ENCODE results near the gene CRYBG1. TPM values are rescaled to one million over a fixed set of nuclear protein-coding genes. Genes with fewer than 3 reads are reported as not detected.

CRYBG1 gene
- total RNA-seq, 2 donors from 2014 or later = 2.5 to 2.7 TPM

DNA sequence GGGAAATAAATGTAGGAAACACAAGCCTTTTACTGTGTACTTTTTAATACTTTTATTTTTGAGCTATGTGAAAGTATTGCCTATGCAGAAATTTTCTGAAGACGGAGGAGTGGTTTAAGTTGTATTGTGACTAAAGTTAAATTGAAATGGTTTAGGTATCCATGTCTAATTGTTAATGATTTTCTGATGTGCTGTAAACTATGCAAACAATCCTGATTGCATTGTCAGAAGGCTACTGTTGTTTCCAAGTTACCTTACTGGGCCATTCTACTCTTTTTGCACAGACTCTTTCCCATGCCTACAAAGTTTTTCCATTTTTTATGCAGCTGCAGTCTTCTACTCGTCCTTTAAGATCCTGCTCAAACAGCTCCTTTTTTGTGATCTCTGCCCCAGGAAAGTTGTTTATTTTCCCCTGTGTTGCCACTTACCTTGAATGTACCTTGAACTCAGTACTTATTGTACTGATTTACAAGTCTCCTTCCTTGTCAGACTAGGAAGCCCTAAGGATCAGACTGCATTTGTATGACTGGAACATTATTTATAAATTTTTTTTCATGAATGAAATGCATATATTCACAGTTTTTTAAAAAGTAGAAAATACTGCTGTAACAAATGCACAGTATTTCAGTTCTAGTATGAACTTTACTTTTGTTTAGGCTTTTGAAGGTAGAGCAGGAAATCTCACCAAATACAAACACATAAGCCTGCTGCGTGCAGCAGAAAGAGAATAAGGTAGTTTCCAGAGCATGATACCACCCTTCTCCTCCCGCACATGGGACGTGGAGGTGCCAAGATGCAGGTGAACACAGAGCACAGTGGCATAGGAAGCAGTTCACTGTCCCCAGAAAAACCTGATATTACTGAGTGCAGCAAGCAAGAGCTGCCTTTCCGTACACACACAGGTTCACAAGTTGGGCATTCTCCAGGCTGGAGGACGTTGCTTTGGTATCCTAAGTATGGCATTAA lies 97.8 kb downstream of the CRYBG1 start:
- Histone ChIP-seq H3K4me3 (ENCODE audit: low read length) (no peak overlapping the region), H3K4me1 (ENCODE audit: control insufficient read depth, insufficient read depth, low read length) (no peaks in the 10 kb centered on the region), H3K27me3 (ENCODE audit: control insufficient read depth, insufficient read depth, low read length, poor library complexity, severe bottlenecking) (no peaks in the 10 kb centered on the region), H3K36me3 (ENCODE audit: control insufficient read depth, insufficient read depth, low read length) (no peaks in the 10 kb centered on the region), H3K9ac (ENCODE audit: extremely low read depth, low read length, poor library complexity, severe bottlenecking) (no peak overlapping the region), H3K27ac (ENCODE audit: low read depth, low read length) (no peak overlapping the region), H3K9me3 (ENCODE audit: control insufficient read depth, low read length) (no peaks in the 10 kb centered on the region)
- no peak overlapping the region for H3K4me3 Mint-ChIP-seq
- WGBS, 2 experiments (ENCODE audit: insufficient coverage in 1 of 2, insufficient read length in 1 of 2) = 86 to 89% methylated on average over 5 to 7 of the region's 7 CpGs
- H3K4me1 Mint-ChIP-seq = peaks cover 2% of the 10 kb centered on the region
- no peak for DNase-seq
- no peaks in the 10 kb centered on the region for H3K27me3 Mint-ChIP-seq (ENCODE audit: insufficient read depth)
- H3K9me3 Mint-ChIP-seq = peaks cover 2% of the 10 kb centered on the region
- H3K27ac Mint-ChIP-seq = no peak overlapping the region
- no peaks in the 10 kb centered on the region for H3K36me3 Mint-ChIP-seq (ENCODE audit: low read depth)
- TF ChIP-seq, protein P1, sequence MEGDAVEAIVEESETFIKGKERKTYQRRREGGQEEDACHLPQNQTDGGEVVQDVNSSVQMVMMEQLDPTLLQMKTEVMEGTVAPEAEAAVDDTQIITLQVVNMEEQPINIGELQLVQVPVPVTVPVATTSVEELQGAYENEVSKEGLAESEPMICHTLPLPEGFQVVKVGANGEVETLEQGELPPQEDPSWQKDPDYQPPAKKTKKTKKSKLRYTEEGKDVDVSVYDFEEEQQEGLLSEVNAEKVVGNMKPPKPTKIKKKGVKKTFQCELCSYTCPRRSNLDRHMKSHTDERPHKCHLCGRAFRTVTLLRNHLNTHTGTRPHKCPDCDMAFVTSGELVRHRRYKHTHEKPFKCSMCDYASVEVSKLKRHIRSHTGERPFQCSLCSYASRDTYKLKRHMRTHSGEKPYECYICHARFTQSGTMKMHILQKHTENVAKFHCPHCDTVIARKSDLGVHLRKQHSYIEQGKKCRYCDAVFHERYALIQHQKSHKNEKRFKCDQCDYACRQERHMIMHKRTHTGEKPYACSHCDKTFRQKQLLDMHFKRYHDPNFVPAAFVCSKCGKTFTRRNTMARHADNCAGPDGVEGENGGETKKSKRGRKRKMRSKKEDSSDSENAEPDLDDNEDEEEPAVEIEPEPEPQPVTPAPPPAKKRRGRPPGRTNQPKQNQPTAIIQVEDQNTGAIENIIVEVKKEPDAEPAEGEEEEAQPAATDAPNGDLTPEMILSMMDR (conservative IDR thresholded peaks at IDR 0.05) = no peak

DNA sequence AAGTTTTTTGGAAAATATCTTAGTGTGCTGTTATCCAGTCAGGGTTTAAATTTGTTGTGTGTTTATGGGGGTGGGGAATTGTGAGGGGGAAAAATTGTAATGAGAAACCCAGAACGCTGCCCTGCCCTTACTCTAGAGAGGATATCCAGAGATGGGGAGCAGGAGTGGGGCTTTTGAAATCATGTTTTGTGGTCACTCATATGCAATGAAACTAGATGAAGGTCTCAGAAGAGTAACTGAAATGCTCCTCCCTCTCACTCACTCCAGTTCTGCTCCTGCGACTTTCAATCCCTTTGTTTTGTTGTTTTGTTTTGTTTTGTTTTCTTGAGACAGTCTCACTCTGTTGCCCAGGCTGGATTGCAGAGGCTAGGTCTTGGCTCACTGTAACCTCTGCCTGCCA lies 100.0 kb downstream of the CRYBG1 start:
- Mint-ChIP-seq H3K9me3 (peaks cover 2% of the 10 kb centered on the region), H3K27me3 (ENCODE audit: insufficient read depth) (no peaks in the 10 kb centered on the region), H3K27ac (no peak overlapping the region), H3K4me3 (no peak overlapping the region), H3K4me1 (peaks cover 2% of the 10 kb centered on the region), H3K36me3 (ENCODE audit: low read depth) (no peaks in the 10 kb centered on the region)
- Histone ChIP-seq H3K36me3 (ENCODE audit: control insufficient read depth, insufficient read depth, low read length) (no peaks in the 10 kb centered on the region), H3K9ac (ENCODE audit: extremely low read depth, low read length, poor library complexity, severe bottlenecking) (no peak overlapping the region), H3K4me3 (ENCODE audit: low read length) (no peak overlapping the region), H3K27me3 (ENCODE audit: control insufficient read depth, insufficient read depth, low read length, poor library complexity, severe bottlenecking) (no peaks in the 10 kb centered on the region), H3K4me1 (ENCODE audit: control insufficient read depth, insufficient read depth, low read length) (no peaks in the 10 kb centered on the region), H3K27ac (ENCODE audit: low read depth, low read length) (no peak overlapping the region), H3K9me3 (ENCODE audit: control insufficient read depth, low read length) (no peaks in the 10 kb centered on the region)
- DNase-seq = no peak
- WGBS, 2 experiments (ENCODE audit: insufficient coverage in 1 of 2, insufficient read length in 1 of 2) = 80 to 89% methylated on average over 1 to 2 of the region's 2 CpGs
- TF ChIP-seq, protein P1 (conservative IDR thresholded peaks at IDR 0.05) = no peak

DNA sequence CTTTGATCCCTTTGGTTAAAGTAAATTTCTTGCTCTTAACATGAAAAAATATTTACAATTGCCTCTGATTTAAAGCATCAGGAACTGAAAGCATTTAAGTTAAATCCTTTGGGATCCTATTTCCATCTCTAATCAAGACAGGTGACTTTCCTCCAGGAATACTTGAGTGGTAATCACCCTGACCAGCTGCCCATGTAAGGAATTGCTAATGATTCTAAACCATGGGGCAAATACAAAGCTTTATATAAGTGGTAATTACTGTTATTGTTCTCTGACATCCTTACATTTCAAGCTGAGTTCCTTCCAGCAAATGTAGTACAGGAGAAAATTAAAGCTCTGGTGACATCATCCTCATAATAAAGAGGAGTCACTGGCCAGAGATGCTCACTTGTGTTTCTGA lies 100.6 kb downstream of the CRYBG1 start:
- H3K27ac ChIP-seq (ENCODE audit: low read depth, low read length) = no peak overlapping the region
- H3K4me1 ChIP-seq (ENCODE audit: control insufficient read depth, insufficient read depth, low read length) = no peaks in the 10 kb centered on the region
- DNase-seq = no peak
- H3K27ac Mint-ChIP-seq = no peak overlapping the region
- H3K27me3 ChIP-seq (ENCODE audit: control insufficient read depth, insufficient read depth, low read length, poor library complexity, severe bottlenecking) = no peaks in the 10 kb centered on the region
- H3K4me1 Mint-ChIP-seq = peaks cover 2% of the 10 kb centered on the region
- H3K9me3 ChIP-seq (ENCODE audit: control insufficient read depth, low read length) = no peaks in the 10 kb centered on the region
- no peak overlapping the region for H3K4me3 Mint-ChIP-seq
- no peak overlapping the region for H3K4me3 ChIP-seq (ENCODE audit: low read length)
- peaks cover 2% of the 10 kb centered on the region for H3K9me3 Mint-ChIP-seq
- H3K36me3 ChIP-seq (ENCODE audit: control insufficient read depth, insufficient read depth, low read length) = no peaks in the 10 kb centered on the region
- no peak overlapping the region for H3K9ac ChIP-seq (ENCODE audit: extremely low read depth, low read length, poor library complexity, severe bottlenecking)
- TF ChIP-seq, protein P1 (conservative IDR thresholded peaks at IDR 0.05) = no peak
- H3K27me3 Mint-ChIP-seq (ENCODE audit: insufficient read depth) = no peaks in the 10 kb centered on the region
- H3K36me3 Mint-ChIP-seq (ENCODE audit: low read depth) = no peaks in the 10 kb centered on the region

All from endodermal cell (in vitro differentiated cells).